Measurements from ENCODE around the gene RBM39. TPM values are rescaled to one million over a fixed set of nuclear protein-coding genes. Genes with fewer than 3 reads are reported as not detected.

The RBM39 gene
- total and polyA plus RNA-seq, 9 of the 15 experiments (the other 6 are each of a cell fraction or from before 2014, with no cell fraction given), result 143 to 319 (median 228) TPM

- BruUV-seq (replicated peaks), result no TSS peak
- CTCF ChIA-PET (ENCODE audit: low intra/inter-chr PET ratio), result no interaction called here
- intact Hi-C loops (cut with micrococcal nuclease), result no loop called here
- H3K27ac ChIP-seq (ENCODE audit: extremely low read depth, low read depth, low read length), result no peak overlapping the region
- POLR2A ChIA-PET, result interaction anchor here (0.6 to 7.2 kb wide), 8 partner anchors 8 to 845 kb away, joined by 3 to 102 read pairs (median 4); partner anchors contain the start of genes NFS1, RBM39 and ROMO1
- peaks cover 98% of the 10 kb centered on the region for H3K36me3 ChIP-seq (ENCODE audit: control insufficient read depth, insufficient read depth, low read length)
- H3K9me1 ChIP-seq (ENCODE audit: control insufficient read depth, insufficient read depth, low read length), result no peaks in the 10 kb centered on the region
- FAIRE-seq (no peak), DNase-seq (ENCODE audit: extremely low read depth in 1 of 4, low spot score in 3 of 4) (no peak), ATAC-seq (no peak)
- H3K4me1 ChIP-seq (replicated peaks in 1 of 2; ENCODE audit: control insufficient read depth in 2 of 2, insufficient read depth in 2 of 2, low read length in 2 of 2), result no peaks in the 10 kb centered on the region
- no peak overlapping the region for H3K9ac ChIP-seq (ENCODE audit: insufficient read depth in 1 of 2, low read depth in 2 of 2, low read length in 2 of 2)
- H4K20me1 ChIP-seq (replicated peaks; ENCODE audit: control insufficient read depth, insufficient read depth, low read length), result peaks cover 24% of the 10 kb centered on the region
- WGBS (ENCODE audit: insufficient coverage, low coverage, missing lambda C conversion rate), result 77% methylated on average over 3 of the region's 3 CpGs
- H3K79me2 ChIP-seq (ENCODE audit: control insufficient read depth, insufficient read depth, low read length), result peaks cover 79% of the 10 kb centered on the region
- no peaks in the 10 kb centered on the region for H3K27me3 ChIP-seq (ENCODE audit: control insufficient read depth in 2 of 2, insufficient read depth in 2 of 2, low read length in 2 of 2)
- no peak overlapping the region for H2AFZ ChIP-seq (ENCODE audit: low read depth, low read length)
- no peak overlapping the region for H3K4me2 ChIP-seq (ENCODE audit: insufficient read depth, low read length)
- H3K4me3 ChIP-seq, result no peak overlapping the region
- no peaks in the 10 kb centered on the region for H3K9me3 ChIP-seq (replicated peaks; ENCODE audit: control insufficient read depth, insufficient read depth, low read depth, low read length)
- in situ Hi-C loops (cut with MboI), result no loop called here
- no peak for TF ChIP-seq MTA3 (IDR thresholded peaks at IDR 0.05; ENCODE audit: borderline replicate concordance)
- TF ChIP-seq CHD4 (IDR thresholded peaks at IDR 0.05; ENCODE audit: insufficient read depth, insufficient replicate concordance, low read depth, low read length, poor library complexity, severe bottlenecking), result no peak
- TF ChIP-seq UBTF (IDR thresholded peaks at IDR 0.05; ENCODE audit: borderline replicate concordance in 1 of 2, low read depth in 2 of 2, low read length in 2 of 2), result no peak
- TF ChIP-seq POLR2A (conservative IDR thresholded peaks at IDR 0.05), result 0 out of 2 replicates have a peak, but pooled peaks have one; percentile 24
- no peak for TF ChIP-seq CBFA2T3 (IDR thresholded peaks at IDR 0.05)
- no peak for TF ChIP-seq CXXC5 (CRISPR knock-in tag; IDR thresholded peaks at IDR 0.05)
- no peak for TF ChIP-seq MXD1 (CRISPR knock-in tag; IDR thresholded peaks at IDR 0.05; ENCODE audit: borderline replicate concordance, poor library complexity, severe bottlenecking)
- no peak for TF ChIP-seq NFE2 (IDR thresholded peaks at IDR 0.05; ENCODE audit: low read depth)
- no peak for TF ChIP-seq PATZ1 (CRISPR knock-in tag; IDR thresholded peaks at IDR 0.05; ENCODE audit: borderline replicate concordance)
- no peak for TF ChIP-seq KDM5B (IDR thresholded peaks at IDR 0.05; ENCODE audit: insufficient replicate concordance, low read depth, low read length)
- TF ChIP-seq RERE (CRISPR knock-in tag; IDR thresholded peaks at IDR 0.05; ENCODE audit: borderline replicate concordance), result no peak
- peak; percentile 45; the same call in 1 of the 2 replicates for TF ChIP-seq SPI1 (IDR thresholded peaks at IDR 0.05; ENCODE audit: borderline replicate concordance, low read depth, low read length)
These were observed 20.4 kb downstream of the RBM39 start for GRCh38 chr20:35721621-35722020.
